SK-N-SH (cell line): Measurements from ENCODE around the gene EPB41L4A. TPM values are rescaled to one million over a fixed set of nuclear protein-coding genes. Genes with fewer than 3 reads are reported as not detected.

Experiments used
- CTCF ChIA-PET: fragments of 300-600, 350-600 bp; formaldehyde crosslinking; extraction: SDS; loops from one replicate; lab custom pipeline; 2021; lab: Yijun Ruan, JAX
- POLR2A ChIA-PET: fragments of 350-600 bp; sonication (Branson Sonifier 250); formaldehyde crosslinking; extraction: SDS; loops from one replicate; lab custom pipeline; 2020; ENCODE audit warnings: antibody characterized with exemption, inconsistent platforms; lab: Yijun Ruan, JAX
- DNase-seq: peaks from one replicate; pipeline ENCODE4 v3.0.0; 2012
- H2AFZ ChIP-seq: fragments of 200-600 bp; sonication (generic); 2 replicates; pipeline ENCODE4 v1.8.1; 2016; ENCODE audit warnings: antibody characterized with exemption, mild to moderate bottlenecking, low read depth
- H3F3A ChIP-seq: fragments of 200-600 bp; sonication (generic); replicated peaks from 2 replicates; pipeline ENCODE3; 2016; ENCODE audit warnings: antibody characterized with exemption, mild to moderate bottlenecking; ENCODE audit not compliant: insufficient read depth
- H3K27ac ChIP-seq, 2 experiments: fragments of 200-500 bp in 1 of 2; fragments of 200-600 bp in 1 of 2; sonication (Bioruptor generic) in 1 of 2; sonication (generic), shearing (Covaris generic) in 1 of 2; 2 replicates each; pipeline versions ENCODE4 v1.5.1 to v1.6.1; 2014 to 2016; ENCODE audit warnings: low read depth in 2 of 2, inconsistent platforms in 1 of 2, low read length in 1 of 2, mild to moderate bottlenecking in 1 of 2, mixed read lengths in 1 of 2
- H3K27me3 ChIP-seq: fragments of 200-600 bp; sonication (generic), shearing (Covaris generic); 2 replicates; pipeline ENCODE4 v1.6.1; 2016; ENCODE audit warnings: mixed run types; ENCODE audit not compliant: insufficient read depth
- H3K36me3 ChIP-seq, 2 experiments: fragments of 200-500 bp in 1 of 2; fragments of 200-600 bp in 1 of 2; sonication (Bioruptor generic) in 1 of 2; sonication (generic) in 1 of 2; replicated peaks in 1 of 2; 2 replicates each; pipeline versions ENCODE3 to v1.5.1; 2014 to 2016; ENCODE audit warnings: low read length in 1 of 2, mild to moderate bottlenecking in 1 of 2; ENCODE audit not compliant: insufficient read depth in 2 of 2, control insufficient read depth in 1 of 2
- H3K4me1 ChIP-seq, 2 experiments: fragments of 200-500 bp in 1 of 2; fragments of 200-600 bp in 1 of 2; sonication (Bioruptor generic) in 1 of 2; sonication (generic), shearing (Covaris generic) in 1 of 2; 2 replicates each; pipeline versions ENCODE4 v1.5.1 to v1.6.1; 2014 to 2016; ENCODE audit warnings: low read depth in 1 of 2, low read length in 1 of 2, mixed run types in 1 of 2; ENCODE audit not compliant: insufficient read depth in 2 of 2, control insufficient read depth in 1 of 2
- H3K4me2 ChIP-seq: fragments of 200-600 bp; sonication (generic), shearing (Covaris generic); 2 replicates; pipeline ENCODE4 v1.6.1; 2017; ENCODE audit warnings: mixed run types
- H3K4me3 ChIP-seq, 2 experiments: fragments of 200-500 bp in 1 of 2; fragments of 200-600 bp in 1 of 2; sonication (Bioruptor generic) in 1 of 2; sonication (generic), shearing (Covaris generic) in 1 of 2; 2 replicates each; pipeline versions ENCODE4 v1.5.1 to v1.8.1; 2014 to 2016; ENCODE audit warnings: low read depth in 2 of 2, inconsistent platforms in 1 of 2, low read length in 1 of 2, mild to moderate bottlenecking in 1 of 2, mixed read lengths in 1 of 2, moderate library complexity in 1 of 2
- H3K79me2 ChIP-seq: fragments of 200-600 bp; sonication (generic); 2 replicates; pipeline ENCODE4 v1.8.1; 2017; ENCODE audit warnings: mild to moderate bottlenecking; ENCODE audit not compliant: insufficient read depth
- H3K9ac ChIP-seq: fragments of 200-600 bp; sonication (generic); 2 replicates; pipeline ENCODE4 v1.6.1; 2017; ENCODE audit warnings: mixed run types
- H3K9me2 ChIP-seq: fragments of 200-600 bp; sonication (generic); 2 replicates; pipeline ENCODE4 v1.6.1; 2017; ENCODE audit warnings: mixed run types
- H3K9me3 ChIP-seq: fragments of 200-600 bp; sonication (generic); 2 replicates; pipeline ENCODE4 v1.6.1; 2017; ENCODE audit warnings: mixed run types, mild to moderate bottlenecking, moderate library complexity
- H4K20me1 ChIP-seq: fragments of 200-600 bp; sonication (generic); 2 replicates; pipeline ENCODE4 v1.6.1; 2017; ENCODE audit warnings: mild to moderate bottlenecking, mixed run types; ENCODE audit not compliant: insufficient read depth
- ELF1 ChIP-seq: IDR thresholded peaks from 2 replicates; pipeline ENCODE4 v1.4.0; 2012
- EP300 ChIP-seq, 2 experiments: IDR thresholded peaks; 2 replicates each; pipeline versions ENCODE4 v1.4.0 to v1.6.1; 2012; ENCODE audit warnings: borderline replicate concordance in 1 of 2, low read depth in 1 of 2, low read length in 1 of 2
- GATA2 ChIP-seq: sonication (generic); formaldehyde crosslinking; IDR thresholded peaks from 2 replicates; pipeline ENCODE4 v1.5.0; 2020; ENCODE audit warnings: mild to moderate bottlenecking, missing genetic modification reagents
- JUND ChIP-seq: IDR thresholded peaks from 2 replicates; pipeline ENCODE4 v1.4.0; 2012
- MXI1 ChIP-seq: IDR thresholded peaks from 2 replicates; pipeline ENCODE4 v1.6.1; 2012; ENCODE audit warnings: mild to moderate bottlenecking, low read depth, low read length, improper control_type of control experiment
- NRF1 ChIP-seq: IDR thresholded peaks from 2 replicates; pipeline ENCODE4 v1.6.1; 2012; ENCODE audit warnings: low read depth, mild to moderate bottlenecking, low read length
- RCOR1 ChIP-seq: fragments of 150-350 bp; IDR thresholded peaks from 2 replicates; pipeline ENCODE4 v1.6.1; 2017; ENCODE audit warnings: antibody characterized with exemption, low read length
- RXRA ChIP-seq: IDR thresholded peaks from 2 replicates; pipeline ENCODE4 v1.4.0; 2012; ENCODE audit warnings: low read depth, mild to moderate bottlenecking, borderline replicate concordance
- SIN3A ChIP-seq: IDR thresholded peaks from 2 replicates; pipeline ENCODE4 v1.6.1; 2012; ENCODE audit warnings: low read depth, mild to moderate bottlenecking, low read length, moderate library complexity, borderline replicate concordance
- SMC3 ChIP-seq: IDR thresholded peaks from 2 replicates; pipeline ENCODE4 v1.6.1; 2012; ENCODE audit warnings: low read depth, low read length, improper control_type of control experiment
- WGBS: methylation state at CpG from one replicate; pipeline ENCODE4 v1.1.6; 2017; ENCODE audit warnings: low lambda C conversion rate; 5-methylcytosine and 5-hydroxymethylcytosine counted together
- polyA plus RNA-seq, 3 experiments: library from polyadenylated mRNA; depleted of rRNA; stranded (reverse); fragments of >200 nt; gene quantifications; 2 replicates each; pipeline ENCODE4 v1.2.3, GENCODE V29; 2012
- TF ChIP-seq, protein P1 (sequence below): fragments of 150-350 bp; IDR thresholded peaks from 2 replicates; pipeline ENCODE4 v1.6.1; 2016; ENCODE audit warnings: mild to moderate bottlenecking, low read depth, low read length

The EPB41L4A gene
- polyA plus RNA-seq, 1 of the 3 experiments (the other 2 are of a cell fraction), result 0.07 TPM

DNA sequence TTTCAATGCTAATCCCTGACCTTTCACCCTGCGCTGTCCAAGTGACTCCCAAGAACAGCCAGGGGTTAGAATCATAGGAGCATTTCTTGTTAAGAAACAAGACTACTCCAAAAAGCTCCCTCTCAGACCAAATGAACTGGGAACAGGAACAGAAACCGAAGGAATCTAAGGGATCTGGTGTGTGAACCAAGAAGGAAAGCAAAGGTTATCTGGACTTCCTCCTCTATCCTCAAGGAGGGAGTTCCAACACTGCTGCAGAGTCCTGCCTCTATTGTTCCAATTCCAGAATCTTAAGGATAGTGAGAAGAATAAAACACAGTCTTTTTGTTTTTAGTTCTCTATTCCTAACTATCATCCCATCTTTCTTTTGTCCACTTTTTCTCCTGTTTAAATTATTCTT is 87.2 kb downstream of the EPB41L4A start:
- ChIA-PET POLR2A (no interaction called here), CTCF (no interaction called here)
- peaks cover 0 to 23% of the 10 kb centered on the region in 2 experiments; a peak in 2 of 4 replicates for H3K4me1 ChIP-seq

DNA sequence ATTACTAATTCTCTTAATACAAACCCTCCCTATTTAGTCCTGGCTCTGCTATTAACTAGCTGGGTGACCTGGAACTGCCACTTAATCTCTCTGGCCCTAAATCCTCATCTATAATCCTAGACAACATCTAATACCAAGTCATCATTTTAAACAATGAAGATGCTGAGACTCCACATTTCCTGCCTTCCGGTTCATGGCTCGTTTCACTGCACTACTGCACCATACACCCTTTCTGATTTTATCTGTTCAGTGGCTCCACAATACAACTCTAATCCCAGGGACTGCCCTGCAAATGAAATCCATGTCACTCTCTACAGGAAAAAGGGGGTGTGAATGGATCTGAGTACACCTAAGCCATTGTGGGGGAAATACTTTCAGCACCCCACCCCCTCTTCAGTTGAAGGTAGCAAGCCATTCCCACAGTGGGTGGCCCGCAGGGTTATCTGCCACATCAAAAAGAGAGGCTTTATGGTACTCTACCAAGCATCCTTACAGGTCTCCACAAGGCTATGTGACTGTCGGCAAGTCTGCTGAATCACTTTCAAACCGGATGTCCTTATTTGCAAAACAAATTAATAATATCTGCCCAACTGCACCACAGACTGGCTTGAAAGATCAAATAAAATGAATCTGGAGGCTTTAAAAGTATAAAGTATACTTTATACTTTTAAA is 89.5 kb downstream of the EPB41L4A start:
- Histone ChIP-seq H3K4me2 (no peak overlapping the region), H3K36me3 (no peaks in the 10 kb centered on the region), H3K79me2 (no peaks in the 10 kb centered on the region), H3K9me3 (no peaks in the 10 kb centered on the region), H3K9me2 (no peaks in the 10 kb centered on the region), H3K27me3 (no peaks in the 10 kb centered on the region; the same call in 1 of the 2 replicates), H4K20me1 (no peaks in the 10 kb centered on the region), H3F3A (no peaks in the 10 kb centered on the region), H3K9ac (no peak overlapping the region), H3K27ac (peak overlapping the region in 1 of 2 experiments; percentile 69; a peak in 2 of 4 replicates), H3K4me1 (peaks cover 0 to 18% of the 10 kb centered on the region in 2 experiments; a peak in 2 of 4 replicates), H3K4me3 (no peak overlapping the region), H2AFZ (no peak overlapping the region)
- ChIA-PET POLR2A (no interaction called here), CTCF (interaction anchor here (1.4 kb wide), 1 partner anchor 91 kb away, joined by 5 read pairs; no protein-coding TSS in a partner anchor)
- WGBS, result 12% methylated on average over 5 of the region's 5 CpGs
- TF ChIP-seq GATA2 (CRISPR knock-in tag) (peak; percentile 66), NRF1 (no peak), EP300 (IDR thresholded peaks at IDR 0.05; ENCODE audit: borderline replicate concordance in 1 of 2, low read depth in 1 of 2, low read length in 1 of 2) (no peak)
- TF ChIP-seq, protein P1, sequence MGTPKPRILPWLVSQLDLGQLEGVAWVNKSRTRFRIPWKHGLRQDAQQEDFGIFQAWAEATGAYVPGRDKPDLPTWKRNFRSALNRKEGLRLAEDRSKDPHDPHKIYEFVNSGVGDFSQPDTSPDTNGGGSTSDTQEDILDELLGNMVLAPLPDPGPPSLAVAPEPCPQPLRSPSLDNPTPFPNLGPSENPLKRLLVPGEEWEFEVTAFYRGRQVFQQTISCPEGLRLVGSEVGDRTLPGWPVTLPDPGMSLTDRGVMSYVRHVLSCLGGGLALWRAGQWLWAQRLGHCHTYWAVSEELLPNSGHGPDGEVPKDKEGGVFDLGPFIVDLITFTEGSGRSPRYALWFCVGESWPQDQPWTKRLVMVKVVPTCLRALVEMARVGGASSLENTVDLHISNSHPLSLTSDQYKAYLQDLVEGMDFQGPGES, result no peak
- DNase-seq, result peak; percentile 21

More for the DNA sequence above, 87.2 kb downstream of the EPB41L4A start:
- Histone ChIP-seq H3K4me2 (no peak overlapping the region), H3K79me2 (no peaks in the 10 kb centered on the region), H3K4me3 (no peak overlapping the region), H3K9me3 (no peaks in the 10 kb centered on the region), H3F3A (no peaks in the 10 kb centered on the region), H2AFZ (no peak overlapping the region), H4K20me1 (no peaks in the 10 kb centered on the region), H3K27me3 (no peaks in the 10 kb centered on the region; the same call in 1 of the 2 replicates), H3K36me3 (no peaks in the 10 kb centered on the region), H3K27ac (no peak overlapping the region; a peak in 1 of 4 replicates), H3K9ac (no peak overlapping the region), H3K9me2 (no peaks in the 10 kb centered on the region)
- no peak for DNase-seq
- 64% methylated on average over 2 of the region's 2 CpGs for WGBS
- TF ChIP-seq SMC3 (no peak), EP300 (IDR thresholded peaks at IDR 0.05; ENCODE audit: borderline replicate concordance in 1 of 2, low read depth in 1 of 2, low read length in 1 of 2) (no peak)

GRCh38 chr5:112323166-112323565 is 95.9 kb downstream of the EPB41L4A start:
- ChIA-PET CTCF (interaction anchor here (1.8 kb wide), 1 partner anchor 97 kb away, joined by 4 read pairs; no protein-coding TSS in a partner anchor), POLR2A (no interaction called here)

More at GRCh38 chr5:112323166-112323565, 95.9 kb downstream of the EPB41L4A start:
- no peaks in the 10 kb centered on the region for H3K36me3 ChIP-seq
- H3K9me3 ChIP-seq, result no peaks in the 10 kb centered on the region
- no peak for TF ChIP-seq JUND
- TF ChIP-seq MXI1, result no peak
- no peak for TF ChIP-seq RCOR1
- no peak for TF ChIP-seq ELF1
- no peak for TF ChIP-seq SIN3A
- no peak for TF ChIP-seq RXRA
- TF ChIP-seq, protein P1, result no peak
- H3K9ac ChIP-seq, result no peak overlapping the region
- no peaks in the 10 kb centered on the region for H4K20me1 ChIP-seq
- H3K79me2 ChIP-seq, result no peaks in the 10 kb centered on the region
- DNase-seq, result no peak
- no peak overlapping the region for H2AFZ ChIP-seq
- no peaks in the 10 kb centered on the region for H3F3A ChIP-seq
- no peaks in the 10 kb centered on the region for H3K9me2 ChIP-seq
- H3K4me3 ChIP-seq, result no peak overlapping the region
- no peak overlapping the region for H3K27ac ChIP-seq
- no peaks in the 10 kb centered on the region for H3K27me3 ChIP-seq
- H3K4me1 ChIP-seq, result no peaks in the 10 kb centered on the region
- no peak overlapping the region for H3K4me2 ChIP-seq
